DND-41 (cell line): ENCODE results near the gene DIP2B.

ENCODE experiments used
- EZH2 ChIP-seq: IDR thresholded peaks from 3 replicates; pipeline ENCODE4 v1.6.1; 2012; ENCODE audit warnings: borderline replicate concordance, low read depth, mild to moderate bottlenecking, moderate library complexity, low read length, inconsistent platforms; ENCODE audit not compliant: severe bottlenecking
- TF ChIP-seq, protein P1 (sequence below): IDR thresholded peaks from 2 replicates; pipeline ENCODE4 v1.5.1; 2012; ENCODE audit warnings: borderline replicate concordance, low read length, moderate library complexity, mild to moderate bottlenecking; ENCODE audit not compliant: poor library complexity, severe bottlenecking; ENCODE audit errors: extremely low read depth

DNA sequence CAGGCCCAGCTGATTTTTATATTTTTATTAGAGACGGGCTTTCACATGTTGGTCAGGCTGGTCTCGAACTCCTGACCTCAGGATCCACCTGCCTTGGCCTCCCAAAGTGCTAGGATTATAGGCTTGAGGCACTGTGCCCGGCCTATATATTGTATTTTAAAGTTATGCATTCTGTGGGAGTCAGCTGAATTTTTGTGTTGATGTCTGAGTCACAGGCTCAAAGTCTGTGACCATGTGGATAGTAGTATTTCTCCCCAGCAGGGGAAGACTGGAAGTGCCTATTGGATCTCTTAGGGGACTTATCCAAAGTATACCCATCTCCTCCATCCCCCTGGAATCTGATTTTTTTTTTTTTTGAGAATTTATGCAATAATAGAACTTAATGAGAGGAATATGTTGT, 215.3 kb downstream of the DIP2B start:
- TF ChIP-seq, protein P1, sequence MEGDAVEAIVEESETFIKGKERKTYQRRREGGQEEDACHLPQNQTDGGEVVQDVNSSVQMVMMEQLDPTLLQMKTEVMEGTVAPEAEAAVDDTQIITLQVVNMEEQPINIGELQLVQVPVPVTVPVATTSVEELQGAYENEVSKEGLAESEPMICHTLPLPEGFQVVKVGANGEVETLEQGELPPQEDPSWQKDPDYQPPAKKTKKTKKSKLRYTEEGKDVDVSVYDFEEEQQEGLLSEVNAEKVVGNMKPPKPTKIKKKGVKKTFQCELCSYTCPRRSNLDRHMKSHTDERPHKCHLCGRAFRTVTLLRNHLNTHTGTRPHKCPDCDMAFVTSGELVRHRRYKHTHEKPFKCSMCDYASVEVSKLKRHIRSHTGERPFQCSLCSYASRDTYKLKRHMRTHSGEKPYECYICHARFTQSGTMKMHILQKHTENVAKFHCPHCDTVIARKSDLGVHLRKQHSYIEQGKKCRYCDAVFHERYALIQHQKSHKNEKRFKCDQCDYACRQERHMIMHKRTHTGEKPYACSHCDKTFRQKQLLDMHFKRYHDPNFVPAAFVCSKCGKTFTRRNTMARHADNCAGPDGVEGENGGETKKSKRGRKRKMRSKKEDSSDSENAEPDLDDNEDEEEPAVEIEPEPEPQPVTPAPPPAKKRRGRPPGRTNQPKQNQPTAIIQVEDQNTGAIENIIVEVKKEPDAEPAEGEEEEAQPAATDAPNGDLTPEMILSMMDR = no peak
- TF ChIP-seq EZH2 = no peak
